Panc1 (cell line): ENCODE data around the gene SLC7A7.

Experiments
- POLR2AphosphoS5 ChIP-seq: IDR thresholded peaks from 2 replicates; pipeline ENCODE4 v1.6.1; 2012; ENCODE audit warnings: mild to moderate bottlenecking, low read depth, low read length, moderate library complexity
- TF ChIP-seq, protein P1 (sequence below): fragments of 450-650 bp; IDR thresholded peaks from 2 replicates; pipeline ENCODE4 v1.5.1; 2017; ENCODE audit warnings: mild to moderate bottlenecking

DNA sequence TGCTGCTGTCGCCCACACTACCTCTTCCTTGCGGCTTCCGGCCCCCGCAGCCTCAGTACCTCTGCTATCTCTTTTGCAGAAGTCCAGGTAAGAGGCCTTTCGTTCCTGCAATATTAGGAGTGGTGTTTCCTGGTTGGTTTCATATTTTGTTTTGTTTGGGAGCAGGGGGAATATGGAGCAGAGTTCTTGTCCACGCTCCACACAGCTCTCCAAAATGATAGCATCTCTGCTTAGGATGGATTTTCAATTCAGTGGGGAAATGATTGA, 48.0 kb downstream of the SLC7A7 start:
- TF ChIP-seq, protein P1, sequence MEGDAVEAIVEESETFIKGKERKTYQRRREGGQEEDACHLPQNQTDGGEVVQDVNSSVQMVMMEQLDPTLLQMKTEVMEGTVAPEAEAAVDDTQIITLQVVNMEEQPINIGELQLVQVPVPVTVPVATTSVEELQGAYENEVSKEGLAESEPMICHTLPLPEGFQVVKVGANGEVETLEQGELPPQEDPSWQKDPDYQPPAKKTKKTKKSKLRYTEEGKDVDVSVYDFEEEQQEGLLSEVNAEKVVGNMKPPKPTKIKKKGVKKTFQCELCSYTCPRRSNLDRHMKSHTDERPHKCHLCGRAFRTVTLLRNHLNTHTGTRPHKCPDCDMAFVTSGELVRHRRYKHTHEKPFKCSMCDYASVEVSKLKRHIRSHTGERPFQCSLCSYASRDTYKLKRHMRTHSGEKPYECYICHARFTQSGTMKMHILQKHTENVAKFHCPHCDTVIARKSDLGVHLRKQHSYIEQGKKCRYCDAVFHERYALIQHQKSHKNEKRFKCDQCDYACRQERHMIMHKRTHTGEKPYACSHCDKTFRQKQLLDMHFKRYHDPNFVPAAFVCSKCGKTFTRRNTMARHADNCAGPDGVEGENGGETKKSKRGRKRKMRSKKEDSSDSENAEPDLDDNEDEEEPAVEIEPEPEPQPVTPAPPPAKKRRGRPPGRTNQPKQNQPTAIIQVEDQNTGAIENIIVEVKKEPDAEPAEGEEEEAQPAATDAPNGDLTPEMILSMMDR: no peak
- no peak for TF ChIP-seq POLR2AphosphoS5
